Amniotic epithelial cell (primary cell): ENCODE data around the gene NKAIN2.

Experiments used
- DNase-seq: peaks from one replicate; pipeline ENCODE4 v3.0.0-alpha.2; 2010; ENCODE audit warnings: low read depth

NKAIN2 gene

GRCh38 chr6:124033501-124033900 lies 229.8 kb downstream of the NKAIN2 start:
- DNase-seq = no peak

DNA sequence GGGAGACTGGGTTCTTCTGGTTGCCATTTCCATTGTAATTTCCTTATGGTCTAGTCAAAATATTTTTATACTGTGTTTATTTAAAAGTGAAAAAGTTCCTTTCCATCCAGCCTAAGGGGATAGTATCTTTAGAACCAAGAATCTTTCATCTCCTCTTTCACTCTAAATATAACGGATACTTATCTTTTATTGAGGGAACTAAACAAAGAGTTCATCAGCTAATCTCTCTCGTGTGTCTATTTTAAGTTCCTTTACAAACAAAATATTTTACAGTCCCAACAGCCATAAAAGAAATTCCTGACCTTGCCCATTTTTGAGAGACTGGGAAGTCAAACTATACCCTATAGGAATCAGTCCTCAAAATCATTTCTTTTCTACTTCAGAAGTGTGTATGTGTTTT lies 232.7 kb downstream of the NKAIN2 start:
- DNase-seq = no peak

DNA sequence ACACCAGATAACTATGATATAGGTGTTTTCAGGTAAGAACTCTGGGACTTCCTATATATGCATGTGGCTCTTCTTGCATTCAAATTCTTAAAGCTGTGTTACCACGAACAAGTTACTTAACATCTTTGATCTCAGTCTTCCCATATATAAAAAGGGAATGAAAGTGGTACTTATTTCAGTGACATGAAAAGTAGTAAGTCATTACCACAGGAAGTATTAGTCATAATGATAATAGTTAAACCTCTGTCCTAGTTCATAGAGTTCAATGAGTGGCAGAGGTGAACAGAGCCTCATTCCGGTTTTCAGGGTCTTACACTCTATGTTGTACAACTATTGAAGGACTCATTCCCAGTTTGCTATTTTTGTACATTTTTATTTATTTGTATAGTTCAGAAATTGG lies 237.0 kb downstream of the NKAIN2 start:
- DNase-seq = no peak

GRCh38 chr6:124052120-124052519 lies 248.5 kb downstream of the NKAIN2 start:
- no peak for DNase-seq

DNA sequence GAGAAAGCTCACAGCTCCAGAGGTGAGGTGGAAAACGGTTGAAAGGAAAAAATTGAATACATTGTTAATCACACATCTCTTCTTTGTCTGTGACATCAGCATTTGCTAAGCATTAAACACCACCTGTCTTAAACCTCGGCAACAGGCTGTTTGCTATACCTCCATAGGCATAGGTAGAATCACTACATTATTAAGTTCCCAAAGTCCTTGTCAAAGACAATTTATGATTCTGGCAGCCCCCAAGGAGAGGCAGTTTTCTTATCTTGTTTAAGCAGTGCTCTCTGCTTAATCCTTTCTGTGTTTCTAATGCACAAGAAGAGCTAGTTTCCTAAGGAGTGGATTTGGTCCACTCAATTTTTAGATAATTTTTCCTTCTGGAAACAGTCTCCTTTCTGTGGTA lies 249.7 kb downstream of the NKAIN2 start:
- DNase-seq = no peak

DNA sequence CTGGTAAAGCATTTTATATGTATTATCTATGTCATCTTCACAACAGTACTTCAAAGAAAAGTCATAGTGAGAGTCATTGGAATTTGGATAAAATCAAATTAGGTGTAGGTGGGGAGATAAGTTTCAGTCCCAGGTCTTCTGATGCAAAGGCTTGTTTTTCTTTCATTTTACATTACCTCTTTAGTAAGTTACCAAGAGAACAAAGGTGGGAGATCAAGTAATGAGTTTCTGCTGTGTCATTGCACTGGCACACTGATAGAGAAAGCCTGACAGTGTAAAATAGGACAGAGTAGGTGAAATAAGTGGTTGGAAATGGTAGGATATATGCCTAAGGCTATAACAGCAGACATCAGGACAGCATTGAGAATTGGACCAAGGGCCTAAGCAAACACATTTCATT lies 250.4 kb downstream of the NKAIN2 start:
- DNase-seq = no peak

DNA sequence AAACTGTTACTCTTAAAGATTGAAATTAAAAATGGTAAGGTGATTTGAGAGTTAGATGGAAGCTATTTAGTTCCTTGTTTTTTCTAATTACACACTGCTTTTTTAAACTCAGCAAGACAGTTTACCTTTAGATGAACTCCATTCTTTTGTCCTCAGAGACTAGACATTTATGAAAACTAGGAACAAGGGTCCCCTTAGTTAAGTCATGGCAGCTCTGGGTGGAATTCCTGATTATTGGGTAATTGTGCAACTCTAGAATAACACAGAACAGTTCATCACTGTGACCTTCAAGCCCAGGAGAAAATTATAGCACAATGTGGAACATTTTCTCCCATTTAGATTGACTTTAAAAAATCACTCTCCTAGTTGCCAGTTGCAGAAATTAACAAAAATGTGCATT lies 251.7 kb downstream of the NKAIN2 start:
- no peak for DNase-seq

DNA sequence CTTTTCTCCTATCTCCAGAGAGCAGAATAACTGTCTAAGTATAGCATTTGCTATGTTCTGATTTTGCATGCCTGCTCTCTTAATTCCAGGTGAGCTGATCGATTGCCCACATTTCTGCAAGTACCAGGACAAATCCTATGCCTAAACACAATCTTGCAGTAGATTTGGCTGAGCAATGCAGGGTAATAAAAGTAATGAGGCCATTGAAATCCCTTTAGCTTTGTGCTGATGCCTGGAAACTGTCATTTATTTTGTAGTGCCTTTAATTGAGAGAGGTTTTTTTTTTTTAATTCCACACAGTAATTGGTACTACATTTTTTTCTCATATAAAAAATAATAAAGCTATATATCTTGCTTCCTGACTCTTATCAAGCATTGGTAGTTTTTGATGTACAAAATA lies 252.3 kb downstream of the NKAIN2 start:
- DNase-seq = no peak

- no peak for DNase-seq
Measured at GRCh38 chr6:124056407-124057334, 253.0 kb downstream of the NKAIN2 start.

- peak; percentile 9 for DNase-seq
Measured at GRCh38 chr6:124057461-124057860, 253.8 kb downstream of the NKAIN2 start.

DNA sequence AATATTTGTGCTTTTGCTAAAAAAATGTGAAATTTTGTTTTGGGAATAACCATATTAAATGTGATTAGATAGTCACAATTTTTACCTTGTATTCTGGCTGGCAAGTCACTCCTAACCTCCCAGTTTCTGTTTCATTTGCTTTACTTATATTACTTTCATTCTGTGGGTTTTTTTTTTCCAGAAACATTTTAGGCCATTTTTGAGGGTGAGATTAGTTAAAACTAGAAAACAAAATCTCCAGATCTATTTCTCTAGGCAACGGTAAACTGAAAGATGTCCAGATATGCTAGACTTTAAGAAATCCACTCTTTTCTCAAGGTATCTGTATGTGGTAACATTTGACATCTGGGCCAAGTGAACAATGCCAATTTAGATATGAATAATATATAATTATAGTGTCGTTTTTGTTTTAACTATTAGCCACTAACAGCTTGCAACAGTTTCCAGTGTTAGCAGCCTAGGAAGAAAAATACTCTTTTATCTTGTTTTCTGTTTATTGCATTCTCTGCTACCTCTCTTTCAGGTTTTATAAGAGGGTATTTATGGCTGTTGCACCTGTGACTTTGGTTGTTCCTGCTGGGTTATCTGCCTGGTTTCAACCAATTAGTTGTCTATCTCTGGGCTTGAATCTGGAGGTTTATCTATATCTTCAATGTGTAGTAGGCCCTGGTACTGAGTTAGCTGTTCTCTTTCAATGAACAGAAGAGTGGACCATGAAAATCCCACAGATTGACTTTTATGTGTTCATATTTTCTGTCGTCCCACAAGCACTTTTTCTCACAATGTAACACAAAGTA lies 260.9 kb downstream of the NKAIN2 start:
- DNase-seq = no peak

GRCh38 chr6:124066269-124066668 lies 262.6 kb downstream of the NKAIN2 start:
- no peak for DNase-seq

DNA sequence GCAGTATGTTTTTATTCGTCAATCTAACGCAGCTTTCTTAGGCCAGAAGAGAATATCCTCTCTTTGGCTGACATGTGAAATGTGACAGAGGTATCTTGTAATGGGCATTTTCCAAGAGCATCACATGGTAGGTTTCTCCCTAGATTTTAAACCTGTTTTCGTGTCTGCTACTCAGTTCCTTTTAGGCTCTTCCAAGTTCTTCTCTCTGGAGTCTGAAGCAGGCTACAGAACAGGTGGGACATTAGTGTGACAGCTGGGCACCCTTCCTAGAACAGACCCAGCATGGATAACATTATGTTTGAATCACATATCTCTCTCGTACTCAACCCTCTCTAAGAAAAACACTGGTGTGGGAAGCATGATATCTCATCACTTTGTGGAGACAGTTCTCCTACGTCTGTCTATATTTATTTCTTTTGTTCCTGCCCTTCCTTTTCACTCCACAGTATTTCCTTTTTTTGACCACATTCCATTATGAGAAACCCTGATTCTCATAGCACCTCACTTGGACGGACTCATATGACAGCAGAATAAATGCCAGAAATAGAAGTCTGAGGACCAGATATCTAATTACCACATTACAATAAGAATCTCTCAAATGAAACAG lies 263.4 kb downstream of the NKAIN2 start:
- DNase-seq = no peak

- DNase-seq = peak; percentile 11
Measured at GRCh38 chr6:124069230-124069950, 265.7 kb downstream of the NKAIN2 start.

GRCh38 chr6:124073021-124073420 lies 269.4 kb downstream of the NKAIN2 start:
- DNase-seq = peak; percentile 61

GRCh38 chr6:124073820-124074587 lies 270.3 kb downstream of the NKAIN2 start:
- no peak for DNase-seq

- DNase-seq = no peak
Measured at GRCh38 chr6:124074606-124075005, 270.9 kb downstream of the NKAIN2 start.

DNA sequence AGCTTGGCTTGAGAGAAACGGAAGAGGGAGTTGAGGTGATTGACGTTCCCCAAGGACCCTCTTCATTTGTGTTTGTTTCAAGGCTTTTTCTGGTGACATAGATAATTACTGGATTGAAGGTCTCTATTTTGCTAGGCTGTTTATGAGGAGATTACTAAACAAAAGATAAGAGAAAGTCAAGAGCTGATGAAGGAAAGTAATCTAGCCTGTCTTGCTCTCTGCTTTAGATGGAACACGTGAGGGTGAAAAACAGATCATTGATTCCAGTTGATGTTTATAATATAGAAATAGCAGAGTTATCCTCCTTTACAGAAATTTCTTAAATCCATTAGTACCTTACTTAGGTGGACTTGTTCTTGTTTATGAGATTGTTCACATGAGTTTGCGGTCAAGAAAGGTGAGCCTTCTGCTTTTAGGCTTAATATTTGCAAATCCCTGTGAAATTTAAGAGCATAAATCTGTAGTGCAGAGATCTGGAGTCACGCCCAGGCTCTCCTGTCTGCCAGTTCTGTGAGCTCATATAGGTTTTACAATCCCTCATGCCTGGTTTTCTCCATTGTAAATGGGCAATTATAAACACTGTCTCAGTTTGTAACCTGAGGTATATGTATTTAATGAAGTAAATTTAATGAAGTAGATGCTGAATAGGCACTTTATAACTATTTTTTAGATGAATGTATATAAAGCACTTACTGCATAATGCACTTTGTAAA lies 272.8 kb downstream of the NKAIN2 start:
- DNase-seq = peak; percentile 18

GRCh38 chr6:124078169-124078568 lies 274.5 kb downstream of the NKAIN2 start:
- no peak for DNase-seq

GRCh38 chr6:124080483-124080882 lies 276.8 kb downstream of the NKAIN2 start:
- DNase-seq = no peak

DNA sequence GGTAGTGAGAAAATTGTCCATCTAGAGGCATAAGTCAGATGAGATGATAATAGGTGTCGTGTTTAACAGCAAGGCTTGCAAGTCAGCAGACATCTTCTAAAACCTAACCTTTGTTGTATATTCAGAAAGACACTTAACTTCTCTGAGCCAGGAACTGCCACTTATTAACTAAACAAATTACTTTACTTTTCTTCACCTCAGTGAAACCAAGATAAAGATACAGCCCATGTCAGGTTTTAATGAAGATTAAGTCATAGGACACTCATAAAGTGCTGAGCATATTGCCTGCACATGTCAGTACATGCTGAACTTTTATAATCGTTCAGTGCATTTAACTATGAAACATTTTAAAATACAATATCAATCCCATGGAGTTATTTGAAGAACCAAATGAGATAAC lies 286.8 kb downstream of the NKAIN2 start:
- no peak for DNase-seq
